SU-DHL-6 (cell line): ENCODE measurements around the gene TRPV4.

Experiments
- H2AFZ ChIP-seq: fragments of 200-600 bp; sonication (generic); 2 replicates; pipeline ENCODE4 v1.6.1; 2014; ENCODE audit warnings: low read depth, mild to moderate bottlenecking, moderate library complexity, mixed read lengths, antibody characterized with exemption, low read length; ENCODE audit not compliant: severe bottlenecking
- H3F3A ChIP-seq: fragments of 200-600 bp; shearing (Covaris generic); 2 replicates; pipeline ENCODE4 v1.6.0; 2016; ENCODE audit warnings: antibody characterized with exemption, mild to moderate bottlenecking; ENCODE audit not compliant: insufficient read depth
- H3K27ac ChIP-seq: fragments of 200-600 bp; sonication (generic); 2 replicates; pipeline ENCODE4 v1.5.1; 2016; ENCODE audit warnings: low read depth, mild to moderate bottlenecking, low read length, moderate library complexity, mixed read lengths
- H3K27me3 ChIP-seq: fragments of 200-600 bp; sonication (generic), shearing (Covaris generic); 2 replicates; pipeline ENCODE4 v1.6.0; 2014; ENCODE audit warnings: mild to moderate bottlenecking, low read length
- H3K36me3 ChIP-seq: fragments of 200-600 bp; sonication (generic); 2 replicates; pipeline ENCODE4 v1.6.1; 2014; ENCODE audit warnings: mild to moderate bottlenecking, low read length, mixed read lengths
- H3K4me2 ChIP-seq: fragments of 300-600, 200-600 bp; shearing (Covaris generic), sonication (generic); 2 replicates; pipeline ENCODE4 v1.6.0; 2014; ENCODE audit warnings: low read length, low read depth, mild to moderate bottlenecking; ENCODE audit not compliant: poor library complexity, severe bottlenecking
- H3K4me3 ChIP-seq: fragments of 200-600 bp; sonication (generic); 2 replicates; pipeline ENCODE4 v1.5.1; 2014; ENCODE audit warnings: antibody characterized with exemption, low read length, mild to moderate bottlenecking, mixed read lengths; ENCODE audit not compliant: insufficient read depth, poor library complexity, severe bottlenecking
- H3K79me2 ChIP-seq: fragments of 200-600 bp; sonication (generic); 2 replicates; pipeline ENCODE4 v1.6.1; 2014; ENCODE audit warnings: mild to moderate bottlenecking, low read length, moderate library complexity; ENCODE audit not compliant: insufficient read depth
- H3K9ac ChIP-seq: fragments of 200-600 bp; sonication (generic); 2 replicates; pipeline ENCODE4 v1.7.0; 2014; ENCODE audit warnings: mild to moderate bottlenecking, low read length
- H3K9me2 ChIP-seq: fragments of 200-600 bp; sonication (generic); replicated peaks from 2 replicates; pipeline ENCODE4 v1.6.1; 2014; ENCODE audit warnings: low read length; ENCODE audit not compliant: insufficient read depth
- H3K9me3 ChIP-seq: fragments of 200-600 bp; sonication (generic); 2 replicates; pipeline ENCODE4 v1.6.1; 2014; ENCODE audit warnings: low read length, mixed read lengths; ENCODE audit not compliant: insufficient read depth
- H4K20me1 ChIP-seq: fragments of 200-600 bp; sonication (generic); 2 replicates; pipeline ENCODE4 v1.6.1; 2014; ENCODE audit warnings: low read depth, mild to moderate bottlenecking, antibody characterized with exemption, low read length, moderate library complexity, mixed read lengths
- CTCF ChIP-seq: fragments of 200-600 bp; sonication (generic); IDR thresholded peaks from one replicate; pipeline ENCODE4 v1.5.1; 2017; ENCODE audit warnings: antibody characterized with exemption, mild to moderate bottlenecking, low read length, moderate library complexity; ENCODE audit not compliant: insufficient read depth, poor library complexity, severe bottlenecking
- EZH2phosphoT487 ChIP-seq: fragments of 200-600 bp; sonication (generic), shearing (Covaris generic); conservative IDR thresholded peaks from 2 replicates; pipeline ENCODE4 v1.6.1; 2018; ENCODE audit warnings: mild to moderate bottlenecking, antibody characterized with exemption, low read length, moderate library complexity, mixed read lengths

TRPV4 gene

GRCh38 chr12:109831365-109831764 is 1.8 kb downstream of the TRPV4 start:
- H3K4me2 ChIP-seq = no peak overlapping the region
- no peak overlapping the region for H3K4me3 ChIP-seq
- H3K9me2 ChIP-seq = no peaks in the 10 kb centered on the region
- no peak overlapping the region for H3K9ac ChIP-seq
- TF ChIP-seq CTCF = no peak
- no peak for TF ChIP-seq EZH2phosphoT487
- H3F3A ChIP-seq = no peaks in the 10 kb centered on the region
- no peaks in the 10 kb centered on the region for H3K79me2 ChIP-seq
- no peaks in the 10 kb centered on the region for H3K27me3 ChIP-seq
- H4K20me1 ChIP-seq = no peaks in the 10 kb centered on the region
- H3K9me3 ChIP-seq = no peaks in the 10 kb centered on the region
- no peaks in the 10 kb centered on the region for H3K36me3 ChIP-seq
- no peak overlapping the region for H2AFZ ChIP-seq
- no peak overlapping the region for H3K27ac ChIP-seq

- H3K4me2 ChIP-seq = no peak overlapping the region
- no peaks in the 10 kb centered on the region for H3F3A ChIP-seq
- no peaks in the 10 kb centered on the region for H3K79me2 ChIP-seq
- H3K9me3 ChIP-seq = no peaks in the 10 kb centered on the region
- H2AFZ ChIP-seq = no peak overlapping the region
- no peaks in the 10 kb centered on the region for H4K20me1 ChIP-seq
- no peak overlapping the region for H3K4me3 ChIP-seq
- H3K27me3 ChIP-seq = no peaks in the 10 kb centered on the region
- H3K9ac ChIP-seq = no peak overlapping the region
- TF ChIP-seq CTCF (no peak), EZH2phosphoT487 (no peak)
- H3K9me2 ChIP-seq = no peaks in the 10 kb centered on the region
- no peaks in the 10 kb centered on the region for H3K36me3 ChIP-seq
- H3K27ac ChIP-seq = no peak overlapping the region
Observed at GRCh38 chr12:109830718-109831117, 2.5 kb downstream of the TRPV4 start.

GRCh38 chr12:109830267-109830666 is 2.9 kb downstream of the TRPV4 start:
- Histone ChIP-seq H3K4me2 (no peak overlapping the region), H2AFZ (no peak overlapping the region), H3K36me3 (no peaks in the 10 kb centered on the region), H4K20me1 (no peaks in the 10 kb centered on the region), H3K27ac (no peak overlapping the region), H3K27me3 (no peaks in the 10 kb centered on the region), H3K9me3 (no peaks in the 10 kb centered on the region), H3K79me2 (no peaks in the 10 kb centered on the region), H3K9ac (no peak overlapping the region), H3K4me3 (no peak overlapping the region), H3F3A (no peaks in the 10 kb centered on the region), H3K9me2 (no peaks in the 10 kb centered on the region)
- TF ChIP-seq EZH2phosphoT487 (no peak), CTCF (no peak)
